GM18873 (cell line): Measurements from ENCODE around the gene TREH.

Experiments
- ATAC-seq: cut with Tn5 transposase; IDR thresholded peaks from one replicate; pipeline ENCODE4 v1.9.1; 2021; ENCODE audit warnings: mild to moderate bottlenecking, moderate library complexity, moderate number of reproducible peaks; ENCODE audit not compliant: unreplicated experiment, low FRiP score

TREH gene

DNA sequence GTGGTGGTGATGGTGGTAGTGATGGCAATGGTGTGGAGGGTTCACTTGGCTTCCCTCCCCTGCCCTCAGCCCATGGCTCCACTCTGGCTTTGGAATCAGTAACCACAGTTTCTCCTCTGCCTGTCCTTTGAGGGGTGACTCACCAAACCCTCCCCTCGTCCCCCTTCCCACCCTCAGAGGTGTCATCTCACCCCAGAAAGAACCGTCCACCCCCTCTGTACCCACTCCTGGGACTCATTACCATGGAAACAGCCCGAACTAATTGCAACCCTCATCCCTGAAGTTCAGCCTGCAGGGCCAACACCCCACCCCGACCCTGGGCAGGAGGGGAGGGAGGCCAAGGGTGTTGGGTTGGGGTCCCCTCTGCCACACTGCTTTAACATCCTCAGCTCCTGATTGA lies 45.5 kb downstream of the TREH start:
- ATAC-seq: no peak

- no peak for ATAC-seq
Measured at GRCh38 chr11:118633319-118633690, 46.1 kb downstream of the TREH start.

DNA sequence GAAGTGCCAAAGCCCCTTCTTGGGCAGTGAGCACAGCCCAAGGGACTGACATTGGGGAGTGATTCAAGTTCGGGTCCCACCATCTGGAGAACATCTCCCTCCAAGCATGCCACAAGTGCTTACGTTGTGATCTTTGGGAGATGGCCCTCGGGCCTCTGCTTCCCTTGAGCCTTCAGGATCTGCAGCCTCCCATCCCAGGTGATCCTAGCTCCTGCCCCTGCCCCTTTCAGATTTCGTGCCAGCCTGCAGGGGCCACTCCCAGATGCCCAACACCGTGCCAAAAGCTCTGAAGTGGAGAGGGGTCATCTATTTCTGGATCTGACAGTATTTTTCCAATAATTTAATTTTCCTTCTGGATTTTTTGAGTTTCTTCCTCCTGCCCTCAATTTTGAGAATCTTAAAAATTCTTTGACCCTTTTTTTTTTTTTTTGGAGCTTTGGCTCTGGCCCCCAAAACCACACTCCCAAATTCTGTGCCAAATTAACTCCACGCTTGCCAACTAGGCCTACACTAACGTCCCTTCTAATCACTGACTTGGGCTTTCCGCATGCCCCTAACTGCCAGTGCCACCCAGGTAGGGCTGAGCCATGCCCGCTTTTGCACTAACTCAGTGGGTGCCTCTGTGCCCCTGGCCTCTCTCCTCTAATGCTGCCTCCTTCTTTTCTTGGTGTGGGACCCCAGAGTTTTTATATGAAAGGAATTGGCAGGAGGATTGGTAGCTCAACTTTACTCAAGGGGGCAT lies 46.7 kb downstream of the TREH start:
- no peak for ATAC-seq

GRCh38 chr11:118631142-118631909 lies 48.1 kb downstream of the TREH start:
- ATAC-seq: no peak

GRCh38 chr11:118629761-118630661 lies 49.4 kb downstream of the TREH start:
- no peak for ATAC-seq

GRCh38 chr11:118628861-118629549 lies 50.4 kb downstream of the TREH start:
- no peak for ATAC-seq

- ATAC-seq: no peak
Measured at GRCh38 chr11:118628432-118628831, 51.0 kb downstream of the TREH start.

GRCh38 chr11:118628031-118628430 lies 51.4 kb downstream of the TREH start:
- no peak for ATAC-seq

DNA sequence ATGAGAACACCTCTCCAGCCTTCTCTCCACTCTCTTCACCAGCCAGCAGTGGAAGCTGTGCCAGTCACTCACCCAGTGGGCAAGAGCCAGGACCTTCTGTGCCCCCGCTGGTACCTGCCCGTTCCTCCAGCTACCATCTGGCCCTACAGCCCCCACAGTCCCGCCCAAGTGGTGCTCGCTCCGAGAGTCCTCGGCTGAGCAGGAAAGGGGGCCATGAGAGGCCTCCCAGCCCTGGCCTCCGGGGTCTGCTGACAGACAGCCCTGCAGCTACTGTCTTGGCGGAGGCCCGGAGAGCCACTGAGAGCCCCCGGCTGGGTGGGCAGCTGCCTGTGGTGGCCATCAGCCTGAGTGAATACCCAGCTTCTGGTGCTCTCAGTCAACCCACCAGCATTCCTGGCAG lies 51.9 kb downstream of the TREH start:
- ATAC-seq: no peak

DNA sequence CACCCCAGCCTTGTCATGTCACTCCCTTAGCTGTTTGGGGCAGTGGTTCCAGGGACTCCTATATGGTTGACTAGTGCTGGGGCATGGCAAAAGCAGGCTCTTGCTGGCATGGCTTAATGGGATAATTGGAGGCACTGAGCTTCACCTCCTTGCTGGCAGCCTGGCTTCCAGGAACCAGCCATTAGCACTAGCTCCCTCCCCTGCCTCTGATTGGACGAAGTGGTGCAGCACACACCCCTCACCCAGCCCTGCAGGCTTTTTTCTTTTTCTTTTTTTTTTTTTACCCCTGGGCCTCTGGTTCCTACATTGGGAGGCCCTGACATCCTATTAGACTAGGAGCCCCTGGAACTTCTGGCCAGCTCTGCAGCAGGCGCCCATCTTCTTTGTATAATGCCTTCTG lies 53.5 kb downstream of the TREH start:
- ATAC-seq: no peak

- ATAC-seq: no peak
Measured at GRCh38 chr11:118625036-118625690, 54.3 kb downstream of the TREH start.

DNA sequence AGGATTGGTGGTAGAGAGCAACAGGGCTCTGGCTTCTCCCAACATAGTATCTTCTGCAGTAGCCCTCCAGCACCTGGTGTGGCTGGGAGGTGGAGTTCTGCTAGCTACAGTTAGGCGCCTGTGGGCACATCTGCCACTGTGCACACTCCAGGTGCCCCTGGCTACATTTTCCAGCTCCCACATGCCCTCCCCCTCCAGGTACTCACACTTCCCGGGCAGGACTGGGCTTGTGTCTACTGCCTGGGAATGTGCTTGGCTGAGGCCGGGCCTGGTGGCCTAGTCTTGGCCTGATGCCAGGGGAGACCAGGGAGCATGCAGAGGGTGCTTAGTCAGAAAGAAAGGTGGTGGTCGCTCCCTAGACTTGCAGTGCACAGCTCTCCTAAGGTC lies 56.2 kb downstream of the TREH start:
- ATAC-seq: no peak

DNA sequence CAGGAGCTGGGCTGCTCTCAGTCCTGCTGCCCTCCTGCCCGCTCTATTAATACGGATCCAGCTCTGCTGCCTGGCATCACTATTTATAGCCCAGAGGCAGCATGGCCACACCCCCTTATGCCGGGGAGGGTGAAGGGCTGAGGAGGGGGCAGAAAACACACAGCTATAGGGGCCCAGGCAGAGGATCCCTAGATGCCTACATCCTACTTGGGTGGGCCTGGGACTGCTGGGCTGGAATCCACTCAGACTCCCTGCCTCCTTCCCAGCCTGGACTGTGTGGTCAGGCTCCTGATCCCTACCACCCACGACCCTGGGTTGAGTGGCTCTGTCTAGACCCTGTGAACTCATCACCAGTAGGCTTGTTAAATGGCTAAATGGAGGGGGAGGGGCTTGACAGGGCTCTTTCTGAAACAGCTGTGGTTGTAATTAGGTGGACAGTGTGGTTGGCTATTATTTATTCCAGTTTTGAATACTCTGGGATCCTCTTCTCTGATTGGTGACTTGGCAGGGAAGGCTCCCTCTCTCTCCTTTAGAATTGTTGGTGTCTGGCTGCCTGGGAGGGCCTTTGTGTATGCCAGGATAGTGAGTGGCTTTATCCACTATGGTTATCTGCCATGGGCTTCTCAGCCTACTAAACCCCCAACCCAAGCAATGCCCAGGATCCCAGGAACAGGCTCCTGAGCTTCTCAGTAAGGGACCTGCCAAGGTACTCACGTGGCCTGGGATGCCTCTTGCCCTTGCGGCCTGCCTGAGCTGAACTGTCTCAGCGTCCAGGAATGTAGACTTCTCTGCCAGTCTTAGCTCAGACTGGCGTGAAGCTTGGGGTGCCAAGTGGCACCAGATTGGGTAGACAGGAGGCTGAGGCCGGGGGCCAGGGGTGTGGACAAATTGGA lies 56.8 kb downstream of the TREH start:
- no peak for ATAC-seq

DNA sequence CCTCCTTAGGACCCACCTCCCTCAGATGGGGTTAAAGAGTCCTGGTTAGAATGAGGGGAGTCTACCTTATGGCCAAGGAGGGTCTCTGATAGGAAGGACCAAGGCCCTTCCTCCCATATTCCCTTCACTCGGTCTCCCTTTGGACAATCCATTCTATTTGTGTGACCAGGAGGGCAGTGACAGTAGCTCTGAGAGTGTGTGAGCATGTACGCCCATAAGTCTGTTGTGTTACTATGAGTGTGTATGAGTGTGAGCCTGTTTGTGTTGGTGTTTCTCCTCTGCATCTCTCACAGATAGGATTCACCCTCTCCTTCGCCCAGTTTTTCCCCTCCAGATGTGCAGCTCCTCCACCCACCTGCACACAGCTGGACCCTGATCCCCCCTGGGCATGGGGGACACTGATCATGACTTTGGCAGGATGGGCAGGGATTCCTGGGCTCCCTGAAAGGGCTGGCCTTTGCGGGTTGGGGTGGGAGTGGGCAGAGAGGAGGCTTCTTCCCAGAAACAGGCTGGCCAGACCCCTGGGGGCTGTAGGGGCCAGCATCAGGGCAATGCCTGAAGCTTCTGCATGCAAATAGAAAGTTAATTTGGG lies 57.6 kb downstream of the TREH start:
- ATAC-seq: no peak

DNA sequence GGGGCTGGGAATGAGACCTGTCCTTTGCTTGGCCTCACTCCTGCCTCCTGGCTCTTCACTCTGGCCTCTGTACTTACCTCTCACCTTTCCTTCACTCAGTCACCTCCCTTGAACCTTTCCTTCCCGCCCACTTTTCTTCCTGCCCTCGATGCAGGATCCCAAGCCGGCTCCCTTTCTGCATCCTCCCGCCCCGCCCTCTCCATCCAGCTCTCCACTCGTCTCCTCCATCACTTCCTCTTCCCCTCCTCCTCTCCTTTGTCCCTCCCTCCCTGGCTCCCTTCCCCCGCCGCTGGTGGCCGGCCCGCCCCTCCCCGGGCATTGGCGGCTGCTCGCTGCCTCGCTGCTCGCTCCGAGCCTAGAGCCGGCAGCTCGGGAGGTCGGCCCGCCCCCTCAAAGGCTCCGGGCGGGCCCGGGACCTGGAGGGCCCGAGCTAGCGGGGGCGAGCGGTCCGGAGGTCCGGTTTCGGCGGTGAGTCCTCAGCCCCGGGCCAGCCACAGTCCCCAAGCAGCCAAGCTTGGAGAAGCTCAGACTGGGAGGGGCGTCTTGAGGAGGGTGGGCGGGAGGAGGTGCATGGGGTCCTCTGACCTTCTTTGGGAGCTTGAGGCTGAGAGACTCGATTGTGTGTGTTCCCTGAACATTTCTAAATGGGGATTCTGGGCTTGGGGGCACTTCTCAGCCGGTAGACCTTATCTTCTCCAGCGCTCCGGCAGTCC lies 58.2 kb downstream of the TREH start:
- ATAC-seq: no peak

GRCh38 chr11:118620529-118621070 lies 58.9 kb downstream of the TREH start:
- no peak for ATAC-seq

DNA sequence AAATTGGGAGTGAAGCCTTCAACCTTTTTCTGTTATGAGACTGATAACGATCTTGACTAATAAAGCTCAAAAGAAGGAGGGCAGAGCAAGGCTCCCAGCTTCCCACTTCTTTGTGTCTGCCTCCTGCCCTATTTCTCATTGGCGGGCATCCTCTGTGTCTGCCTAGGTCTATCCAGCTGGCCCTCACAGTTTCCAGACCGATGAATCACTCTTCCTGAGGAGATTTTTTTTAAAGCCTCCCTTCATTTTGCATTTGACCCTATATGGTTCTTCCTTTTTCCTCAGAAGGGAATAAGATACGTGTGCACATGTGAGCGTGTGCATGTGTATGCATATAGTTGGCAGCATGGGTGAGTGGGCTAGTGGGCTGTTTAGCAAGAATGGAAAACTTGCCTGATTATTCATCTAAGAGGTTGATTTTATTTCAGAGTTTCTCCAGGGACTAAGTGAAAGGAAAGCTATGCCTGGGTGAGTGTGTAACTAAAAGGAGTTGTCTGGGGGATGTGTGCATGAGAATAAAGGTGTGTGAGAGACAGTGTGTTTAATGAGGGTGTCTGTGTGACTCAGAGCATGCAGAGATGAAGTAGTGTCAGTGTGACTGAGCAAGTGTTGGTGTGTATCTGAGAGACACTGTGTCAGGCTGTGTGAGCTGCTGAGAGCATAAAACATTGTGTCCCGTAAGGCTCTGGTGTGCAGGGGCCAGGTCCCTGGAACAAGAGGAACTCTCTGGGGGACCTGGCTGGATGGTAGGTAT lies 59.8 kb downstream of the TREH start:
- no peak for ATAC-seq
